Lower leg skin (tissue), 3 donors: ENCODE data around the gene ATP6V1G3.

ENCODE experiments used
- CTCF ChIP-seq, 3 donors: fragments of 450-650 bp; IDR thresholded peaks; one replicate each; pipeline ENCODE4 v1.5.1; 2016; ENCODE audit warnings: antibody characterized with exemption in 3 of 3, mild to moderate bottlenecking in 3 of 3, moderate library complexity in 2 of 3
- POLR2A ChIP-seq, 2 donors: fragments of 450-650 bp; IDR thresholded peaks; one replicate each; pipeline ENCODE4 v1.6.1; 2016 to 2017; ENCODE audit warnings: antibody characterized with exemption in 2 of 2, mild to moderate bottlenecking in 1 of 2, moderate library complexity in 1 of 2

- TF ChIP-seq CTCF (IDR thresholded peaks at IDR 0.05) = no peak
- TF ChIP-seq POLR2A (IDR thresholded peaks at IDR 0.05) = no peak
Observed at GRCh38 chr1:198495631-198496030, 44.8 kb downstream of the ATP6V1G3 start.
